HG02970 (cell line): ENCODE results near the gene TOMT.

ENCODE experiments used
- ATAC-seq: cut with Tn5 transposase; IDR thresholded peaks from one replicate; pipeline ENCODE4 v1.9.1; 2021; ENCODE audit warnings: mild to moderate bottlenecking, moderate library complexity, moderate number of reproducible peaks; ENCODE audit not compliant: unreplicated experiment, low FRiP score

TOMT gene

DNA sequence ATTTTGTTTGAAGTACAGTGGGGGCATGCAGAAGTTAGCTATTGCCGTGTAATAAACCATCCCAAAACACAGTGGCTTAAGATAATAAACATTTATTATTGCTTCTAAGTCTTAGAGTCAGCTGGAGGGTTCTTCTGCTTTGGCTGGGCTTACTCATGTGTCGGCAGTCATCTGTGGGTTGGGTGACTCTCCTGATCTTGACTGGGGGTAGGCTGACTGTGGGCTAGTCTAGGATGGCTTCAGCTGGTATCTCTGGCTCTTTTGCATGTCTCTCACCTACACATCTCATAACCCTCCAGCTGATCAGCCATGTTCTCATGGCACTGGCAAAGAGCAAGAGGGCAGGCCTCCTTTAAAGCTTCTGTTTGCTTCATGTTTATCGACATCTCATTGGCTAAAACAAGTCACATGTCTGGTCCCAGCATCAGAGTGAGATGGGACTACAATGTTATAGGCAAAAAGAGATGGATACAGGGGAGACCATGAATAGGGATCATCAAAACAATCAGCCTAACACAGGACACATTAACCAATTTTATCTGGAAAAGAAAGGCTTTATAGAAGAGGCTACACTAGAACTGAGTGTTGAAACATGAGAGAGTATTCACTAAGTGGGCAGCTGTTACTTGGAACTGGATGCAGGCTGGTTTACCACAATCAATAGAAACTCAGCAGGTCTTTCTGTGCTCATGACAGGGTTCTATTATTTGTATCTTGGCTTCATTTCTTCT is 19.9 kb upstream of the TOMT start:
- no peak for ATAC-seq

DNA sequence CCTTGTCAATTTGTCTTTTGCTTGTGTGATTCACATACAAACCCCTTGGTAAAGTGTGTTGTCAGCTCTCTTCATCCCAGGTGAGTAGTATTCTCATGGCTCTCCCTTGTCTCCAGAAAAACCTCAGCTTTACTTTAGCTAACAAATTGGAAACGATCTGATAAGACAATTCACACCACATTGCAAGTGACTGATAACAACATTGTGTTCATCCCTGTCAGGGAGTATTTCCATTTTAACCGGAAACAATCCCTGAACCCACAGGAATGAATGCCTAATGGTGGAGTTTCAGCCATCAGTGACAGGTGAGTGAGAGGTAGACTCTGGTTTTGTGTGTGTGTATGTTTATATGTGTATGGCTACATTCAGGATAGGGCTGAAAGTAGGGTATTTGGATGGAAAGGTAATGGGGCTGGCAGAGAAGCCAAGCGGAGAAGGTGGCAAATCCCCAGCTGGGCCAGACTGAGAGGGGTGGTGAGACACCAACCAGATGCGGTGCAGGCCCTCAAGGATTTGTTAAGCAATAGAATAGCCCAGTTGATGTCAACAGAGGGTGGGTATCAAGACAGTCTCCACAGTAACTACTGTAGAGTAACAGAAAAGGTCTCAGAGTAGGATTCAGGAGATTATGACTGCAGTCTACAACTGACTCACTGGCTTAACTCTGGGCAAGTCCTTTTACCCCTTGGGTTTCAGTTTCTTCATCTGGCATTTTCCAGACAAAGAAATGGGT is 17.5 kb upstream of the TOMT start:
- ATAC-seq, result no peak

DNA sequence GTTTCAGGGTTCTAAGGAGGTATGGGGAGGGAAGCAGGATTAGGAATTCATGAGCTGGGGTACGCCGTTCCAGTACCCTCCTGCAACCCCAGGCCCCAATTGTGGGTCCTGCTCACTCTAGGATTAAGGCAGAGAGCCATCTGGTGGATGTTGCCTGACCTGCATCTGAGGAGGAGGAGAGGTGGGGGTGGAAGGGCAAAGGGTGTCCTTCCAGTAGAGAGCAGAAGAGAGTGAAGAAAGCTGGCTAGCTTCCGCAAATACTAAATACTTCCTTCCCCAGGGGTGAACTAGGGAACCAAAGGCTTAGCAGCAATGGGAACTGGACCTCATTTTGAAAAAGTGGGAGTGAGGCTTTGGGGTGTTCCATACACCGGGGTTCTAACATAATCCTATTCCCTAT is 14.4 kb upstream of the TOMT start:
- no peak for ATAC-seq

DNA sequence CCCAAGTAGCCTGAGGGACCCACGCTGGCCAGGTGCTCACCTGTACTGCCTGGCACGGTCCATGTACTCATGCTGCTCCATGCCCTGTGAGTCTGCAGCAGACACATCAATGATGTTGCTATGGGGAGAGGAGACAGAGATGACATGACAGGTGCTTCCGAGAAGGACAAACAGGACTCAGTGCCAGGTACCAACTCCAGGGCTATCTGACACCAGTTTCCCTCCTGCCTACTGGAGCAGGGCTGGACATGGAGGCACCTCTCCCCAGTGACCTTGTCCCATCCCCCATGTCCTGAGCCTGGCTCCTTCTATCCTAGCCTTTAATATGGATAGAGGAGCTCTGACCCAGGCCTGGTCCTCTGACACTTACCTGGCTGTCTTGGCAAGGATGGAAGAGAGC is 7.0 kb upstream of the TOMT start:
- ATAC-seq, result no peak

DNA sequence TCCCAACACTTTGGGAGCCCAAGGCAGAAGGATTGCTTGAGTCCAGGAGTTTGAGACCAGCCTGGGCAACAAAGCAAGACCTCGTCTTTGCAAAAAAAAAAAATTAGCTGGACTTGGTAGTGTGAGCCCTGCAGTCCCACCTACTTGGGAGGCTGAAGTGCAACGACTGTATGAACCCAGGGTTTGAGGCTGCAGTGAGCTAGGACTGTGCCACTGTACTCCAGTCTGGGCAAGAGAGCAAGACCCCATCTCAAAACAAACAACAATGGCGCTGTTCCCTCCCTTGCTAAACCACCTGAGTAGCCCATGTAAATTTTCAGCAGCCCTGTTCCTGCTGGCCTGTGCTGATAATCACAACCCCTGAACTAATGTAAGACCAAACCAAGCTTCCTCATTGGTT is 5.7 kb upstream of the TOMT start:
- ATAC-seq, result no peak

DNA sequence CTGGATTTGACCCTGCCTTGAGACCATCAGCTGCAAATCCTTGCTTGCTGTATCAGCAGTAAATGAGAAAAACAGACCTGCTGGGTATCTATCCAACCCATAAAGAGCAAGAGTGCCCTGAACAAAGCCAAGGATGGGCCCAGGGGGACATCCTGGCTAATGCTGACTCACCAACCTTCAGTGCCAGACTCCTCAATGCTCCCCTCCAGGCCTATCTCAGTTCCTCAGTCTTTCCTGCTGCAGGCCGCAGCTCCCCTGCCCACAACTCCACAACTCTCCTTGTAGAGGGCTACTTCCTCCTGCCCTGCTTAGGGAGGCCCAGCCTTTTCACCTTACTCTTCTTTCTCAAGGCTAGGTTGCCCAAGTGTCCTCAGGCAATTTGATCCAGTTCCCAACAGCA is 5.3 kb upstream of the TOMT start:
- no peak for ATAC-seq

DNA sequence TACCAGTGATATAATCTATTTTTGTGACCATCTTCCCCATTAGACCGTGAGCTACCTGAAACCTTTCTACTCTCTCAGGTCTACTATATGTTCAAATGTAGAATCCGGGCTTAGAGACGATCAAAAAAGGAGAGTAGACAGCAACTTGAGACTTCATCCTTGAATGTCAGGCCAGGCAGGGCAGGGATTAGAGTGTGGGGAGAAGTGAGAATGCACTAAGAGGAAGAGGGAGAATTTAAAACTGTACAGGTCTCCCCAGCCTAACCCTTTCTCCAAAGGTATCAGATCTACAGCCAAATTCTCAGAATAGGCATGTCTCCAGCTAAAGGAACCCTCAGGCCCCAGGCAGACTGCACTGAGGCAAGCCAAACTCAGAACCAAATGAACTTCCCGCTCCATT is 3.6 kb upstream of the TOMT start:
- ATAC-seq, result no peak

DNA sequence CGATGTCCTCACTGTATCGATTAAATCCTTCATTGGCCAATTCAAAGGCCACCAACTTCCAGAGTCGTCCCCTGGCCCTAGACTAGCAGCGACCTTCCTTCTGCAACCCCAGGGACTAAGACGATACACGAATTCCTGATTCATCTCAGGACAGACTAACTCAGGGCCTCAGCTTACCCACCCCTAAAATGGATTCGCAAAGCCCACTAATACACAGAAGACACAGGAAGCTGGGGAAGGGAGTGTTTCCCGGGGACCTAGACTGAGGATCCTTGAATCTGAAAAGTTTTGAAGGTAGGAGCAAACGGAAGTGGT is 3.1 kb upstream of the TOMT start:
- peak; percentile 11 for ATAC-seq

DNA sequence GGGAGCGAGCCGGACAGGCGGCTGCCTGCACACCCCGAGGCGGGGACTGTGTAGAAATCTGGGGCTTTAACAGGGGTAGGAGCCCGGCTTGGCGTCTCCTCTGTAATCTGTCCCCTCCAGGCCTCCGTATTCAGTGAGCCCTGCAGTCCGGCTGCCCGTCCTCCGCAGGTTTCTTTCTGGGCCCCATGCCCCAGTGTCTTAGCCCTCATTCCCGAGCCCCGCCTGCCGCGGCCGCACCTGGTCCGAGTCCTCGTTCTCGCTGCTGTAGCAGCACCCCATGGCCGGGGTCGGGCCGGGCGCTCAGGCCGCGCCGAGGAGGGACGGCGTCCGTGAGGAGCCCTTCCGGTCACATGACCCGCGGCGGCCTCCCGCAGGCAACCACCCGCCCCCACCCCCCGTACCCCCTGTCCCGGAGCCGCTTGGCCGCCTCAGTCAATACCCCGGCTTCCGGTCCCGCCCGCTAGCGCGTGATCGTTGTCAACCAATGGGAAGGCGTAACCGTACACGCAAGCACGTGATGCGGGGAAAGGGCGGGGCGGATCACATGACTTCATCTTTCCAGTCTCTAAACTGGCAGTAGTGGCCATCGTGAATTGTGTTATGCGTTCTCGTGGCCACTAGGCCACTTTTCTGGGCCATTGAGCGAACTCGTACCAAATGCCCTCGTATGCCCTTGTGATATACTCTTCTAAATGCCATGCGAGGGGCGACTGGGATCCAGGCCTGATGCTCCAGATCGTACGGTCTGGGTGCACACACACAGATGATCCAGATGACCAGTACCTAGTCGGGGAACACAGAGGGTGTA is 2.6 kb upstream of the TOMT start, which contains the start of gene LAMTOR1:
LAMTOR1 (minus strand) TSS at position 352 of the 808 bp plus-strand sequence; CDS start at position 279, 73 bp downstream.
- peak; percentile 83 for ATAC-seq

DNA sequence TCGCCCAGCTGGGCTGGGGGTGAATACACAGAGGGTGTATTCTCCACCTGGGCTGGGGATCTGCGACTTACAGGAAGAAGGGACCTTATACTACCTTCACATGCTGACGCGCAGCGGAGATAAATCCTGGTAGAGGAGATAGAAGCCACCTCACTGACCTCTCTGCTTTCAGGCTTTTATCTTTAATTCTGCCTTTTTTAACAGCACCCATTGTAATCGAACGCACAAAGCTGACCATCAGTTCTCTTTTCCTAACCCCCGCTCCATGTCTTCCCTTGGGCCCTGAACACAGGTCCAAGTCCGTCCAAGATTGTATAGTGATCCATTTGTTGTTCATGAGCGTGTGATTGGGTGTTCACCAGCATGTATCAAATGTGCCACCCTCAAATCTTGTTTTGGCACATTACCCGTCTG is 2.0 kb upstream of the TOMT start:
- no peak for ATAC-seq

DNA sequence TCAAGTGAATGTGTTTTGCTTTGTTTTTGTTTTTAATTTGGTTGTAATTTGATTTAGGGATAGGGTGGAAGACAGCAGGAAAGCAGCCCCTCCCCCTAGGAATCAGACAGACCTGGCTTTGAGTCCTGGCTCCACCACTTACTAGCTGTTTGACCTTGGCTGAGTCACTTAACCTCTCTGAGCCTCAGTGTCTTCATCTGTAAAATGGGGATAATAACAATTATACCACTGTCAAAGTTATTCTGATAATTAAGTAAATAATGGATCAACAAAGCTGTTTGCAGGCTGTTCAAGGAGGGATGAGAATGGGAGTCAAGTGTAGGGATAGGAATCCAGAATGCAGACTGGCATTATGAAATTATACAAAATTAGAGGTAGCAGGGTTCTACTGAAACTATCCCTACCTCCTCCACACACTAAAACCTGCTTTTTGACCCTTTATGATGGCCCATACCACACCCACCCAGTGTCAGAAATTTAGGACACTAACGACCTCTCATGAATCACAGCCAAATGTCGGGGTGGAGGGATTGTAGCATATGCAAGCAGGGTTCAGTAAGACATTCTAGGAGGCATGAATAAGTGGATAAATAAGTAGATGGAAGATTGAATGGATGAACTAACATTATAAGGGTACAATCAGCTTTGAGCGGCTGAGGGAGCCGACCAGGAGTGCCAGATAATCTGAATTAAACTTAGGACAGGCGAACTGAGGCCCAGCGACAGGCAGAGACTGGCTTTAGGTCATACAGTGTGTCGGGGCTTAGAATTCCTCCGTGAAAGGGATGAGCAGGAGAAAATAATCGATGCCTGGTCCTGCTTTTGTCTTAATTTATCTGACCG is 5.8 kb downstream of the TOMT start:
- no peak for ATAC-seq

DNA sequence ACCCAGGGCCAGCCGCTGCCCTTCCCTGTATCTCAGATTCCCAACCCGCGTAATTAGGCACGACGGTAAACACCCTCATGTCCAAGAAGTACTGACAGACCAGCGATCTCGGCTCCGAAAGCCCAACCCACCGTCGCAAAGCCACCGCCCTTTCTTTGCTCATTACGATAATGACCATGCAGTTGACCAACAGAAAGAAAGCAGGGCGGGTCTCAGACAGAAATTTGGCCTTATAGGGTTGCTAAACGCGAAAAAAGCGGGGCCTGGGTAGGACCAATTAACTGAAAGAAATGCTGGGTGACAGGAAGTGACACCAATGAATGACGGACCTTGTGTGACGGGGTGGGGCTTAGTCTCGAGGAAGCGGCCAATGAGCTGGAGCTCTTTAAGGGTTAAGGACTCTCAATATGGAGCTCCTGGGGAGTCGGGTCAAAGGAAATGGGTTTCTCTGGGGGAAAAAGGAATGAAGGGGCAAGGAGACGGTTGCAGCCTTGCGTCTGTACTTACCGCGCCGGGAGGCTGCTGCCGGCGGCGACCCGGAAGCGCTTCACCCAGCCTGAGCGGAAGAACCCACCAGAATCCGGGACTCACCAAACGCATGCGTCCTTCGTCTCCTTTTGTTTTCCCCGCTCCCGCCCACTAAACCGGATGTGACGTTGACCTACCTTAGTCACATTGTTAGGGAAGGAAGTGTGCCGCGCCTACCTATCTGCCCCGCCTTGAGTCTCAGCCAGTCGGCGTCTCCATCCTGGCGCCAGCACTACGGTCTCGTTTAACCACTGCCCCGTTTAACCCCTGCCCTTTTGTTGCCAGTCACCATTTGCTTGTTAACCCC is 6.6 kb downstream of the TOMT start, which contains the start of gene ANAPC15:
ANAPC15 (minus strand) TSS at position 553 of the 835 bp plus-strand sequence. CDS start 1,419 bp downstream, outside the sequence.
- peak; percentile 87 for ATAC-seq

DNA sequence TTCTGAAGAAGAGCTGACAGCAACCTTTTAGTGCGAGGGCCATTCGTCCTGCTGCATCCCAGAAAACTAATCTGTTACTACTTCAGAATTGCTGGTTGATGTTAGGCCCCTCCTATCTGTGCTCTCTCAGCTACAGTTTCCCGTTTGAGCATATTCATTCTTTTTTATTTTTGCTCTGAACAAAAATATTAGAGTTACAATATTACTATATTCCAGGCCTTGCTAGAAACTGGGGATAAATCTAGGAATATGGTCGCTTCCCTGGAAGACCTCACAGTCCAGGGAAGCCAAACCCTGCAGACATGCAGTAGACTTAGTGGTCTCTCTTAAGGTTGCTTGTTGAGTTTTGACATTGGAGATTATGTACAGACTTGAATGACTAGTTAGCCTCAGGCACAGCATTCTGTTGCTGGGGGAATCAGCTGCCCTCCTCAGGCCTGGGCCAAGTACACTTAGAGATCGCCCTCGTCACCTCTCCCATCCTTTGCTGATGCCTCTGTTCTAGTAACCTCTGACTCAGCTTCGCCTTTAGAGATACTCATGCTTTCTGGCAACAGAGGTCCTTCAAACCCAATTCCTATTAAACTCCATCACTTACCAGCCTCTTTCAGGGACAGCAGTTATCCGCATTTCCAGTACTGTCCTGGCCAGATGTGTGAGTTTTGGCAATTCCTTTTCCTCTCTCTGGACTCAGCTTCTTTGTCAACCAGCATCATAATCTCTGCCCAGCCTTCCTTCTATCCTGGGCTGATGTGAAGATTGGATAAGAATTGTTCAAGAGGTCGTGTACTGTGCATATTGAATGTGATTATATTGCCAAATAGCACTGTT is 7.5 kb downstream of the TOMT start:
- ATAC-seq, result no peak

DNA sequence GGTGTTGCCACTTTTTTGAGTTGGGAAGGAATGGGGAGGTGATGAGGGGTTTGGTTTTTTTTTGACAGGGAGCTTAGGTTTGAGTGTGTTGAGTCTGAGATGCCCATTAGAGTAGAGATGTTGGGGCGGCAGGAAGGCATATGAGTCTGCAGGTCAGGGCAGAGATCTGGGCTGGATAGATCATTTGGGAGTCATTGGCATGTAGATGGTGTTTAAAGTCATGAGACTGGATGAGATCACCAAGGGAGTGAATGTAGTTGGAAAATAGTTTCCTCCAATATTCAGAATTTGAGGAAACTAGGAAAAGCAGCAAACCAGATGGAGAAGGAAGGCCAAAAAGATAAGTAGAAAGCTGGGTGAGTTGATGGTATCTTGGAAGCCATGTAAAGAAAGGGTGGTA is 8.8 kb downstream of the TOMT start:
- ATAC-seq, result no peak

DNA sequence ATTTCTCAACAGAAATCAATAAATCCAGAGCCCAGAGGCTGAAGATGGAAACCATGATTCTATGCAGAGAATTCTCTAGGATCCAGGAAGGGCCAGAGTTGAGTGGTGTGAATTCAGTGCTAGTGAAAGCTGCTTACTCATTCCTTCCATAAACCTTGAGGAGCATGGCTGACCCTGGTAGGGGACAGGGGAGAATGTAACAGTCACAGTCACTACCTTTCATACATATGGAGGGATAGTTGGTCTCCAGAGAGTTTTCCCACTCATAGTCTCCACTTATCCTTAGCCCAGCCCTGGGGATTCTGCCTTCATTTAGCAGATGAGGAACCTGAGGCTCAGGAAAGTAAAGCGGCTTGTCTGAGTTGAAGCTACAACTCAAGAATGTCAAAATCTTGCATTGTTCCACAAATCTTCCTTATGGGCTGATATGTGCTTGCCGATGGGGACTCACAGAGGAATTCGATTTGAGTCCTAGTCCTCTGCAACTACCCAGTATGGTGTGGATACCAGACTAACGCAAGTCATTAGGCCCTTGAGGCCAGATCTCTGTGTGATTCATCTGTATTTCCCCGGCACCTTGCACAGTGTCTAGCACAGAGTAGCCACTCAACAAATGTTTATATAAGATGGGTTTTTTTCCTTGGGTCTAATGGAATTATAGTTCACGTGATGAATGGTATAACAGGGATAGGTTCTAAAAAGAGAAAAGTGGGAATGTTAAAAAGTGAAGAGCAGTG is 10.5 kb downstream of the TOMT start:
- no peak for ATAC-seq

DNA sequence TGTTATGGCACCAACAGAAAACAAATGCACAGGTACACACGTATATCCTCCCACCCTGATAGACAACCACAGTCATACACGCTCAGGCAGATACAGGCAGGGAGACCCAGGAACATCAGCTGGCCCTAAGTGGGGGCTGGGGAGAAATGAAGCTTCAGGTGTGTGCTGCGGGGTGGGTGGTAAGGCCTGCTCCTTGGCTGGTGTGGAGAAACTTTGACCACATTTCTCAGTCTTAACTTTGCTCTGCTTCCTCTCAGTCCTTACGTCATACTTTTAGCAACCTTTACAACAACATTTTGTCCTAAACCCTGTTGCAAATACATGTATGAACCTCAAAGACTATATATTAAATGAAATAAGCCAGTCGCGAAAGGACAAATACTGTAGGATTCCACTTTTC is 13.5 kb downstream of the TOMT start:
- no peak for ATAC-seq

DNA sequence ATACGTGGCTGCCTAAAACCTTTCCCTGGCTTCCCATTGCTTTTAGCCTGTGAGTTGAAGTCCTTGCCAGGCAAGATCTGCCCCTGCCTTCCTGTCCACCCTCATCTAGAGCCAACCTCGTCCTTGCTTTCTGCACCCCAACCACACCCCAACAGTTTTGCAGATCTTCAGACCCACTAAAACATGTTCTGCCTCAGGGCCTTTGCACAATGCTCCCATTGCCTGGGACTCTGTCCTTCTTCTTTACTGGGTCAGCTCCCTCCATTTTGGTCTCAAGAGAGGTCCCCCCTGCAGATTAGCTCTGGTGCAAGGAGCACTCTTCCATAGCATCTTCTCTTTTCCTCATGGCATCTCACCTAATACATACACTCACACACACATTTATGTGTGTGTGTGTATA is 15.2 kb downstream of the TOMT start:
- no peak for ATAC-seq

DNA sequence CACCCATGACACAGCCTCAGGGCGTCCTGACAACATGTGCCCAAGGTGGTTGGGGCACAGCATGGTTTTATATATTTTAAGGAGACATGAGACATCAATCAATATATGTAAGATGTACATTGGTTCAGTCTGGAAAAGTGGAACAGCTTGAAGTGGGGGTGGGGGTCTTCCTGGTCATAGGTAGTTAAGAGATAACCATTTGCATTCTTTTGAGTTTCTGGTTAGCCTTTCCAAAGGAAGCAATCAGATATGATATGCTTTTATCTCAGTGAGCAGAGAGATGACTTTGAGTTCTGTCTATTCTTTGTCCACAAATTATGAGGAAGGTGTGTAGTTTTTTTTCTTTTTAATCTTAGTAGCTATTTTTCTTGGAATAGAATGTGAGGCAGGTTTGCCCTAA is 16.9 kb downstream of the TOMT start:
- no peak for ATAC-seq
